GM19468 (cell line): Measurements from ENCODE around the gene AK8.

Experiments used
- ATAC-seq: cut with Tn5 transposase; IDR thresholded peaks from one replicate; pipeline ENCODE4 v1.9.1; 2021; ENCODE audit warnings: mild to moderate bottlenecking, moderate library complexity, moderate number of reproducible peaks; ENCODE audit not compliant: unreplicated experiment; ENCODE audit errors: extremely low read depth

Gene AK8

GRCh38 chr9:132752877-132753592, 125.0 kb downstream of the AK8 start:
- ATAC-seq: no peak

- ATAC-seq: no peak
Observed at GRCh38 chr9:132750668-132751067, 127.4 kb downstream of the AK8 start.

DNA sequence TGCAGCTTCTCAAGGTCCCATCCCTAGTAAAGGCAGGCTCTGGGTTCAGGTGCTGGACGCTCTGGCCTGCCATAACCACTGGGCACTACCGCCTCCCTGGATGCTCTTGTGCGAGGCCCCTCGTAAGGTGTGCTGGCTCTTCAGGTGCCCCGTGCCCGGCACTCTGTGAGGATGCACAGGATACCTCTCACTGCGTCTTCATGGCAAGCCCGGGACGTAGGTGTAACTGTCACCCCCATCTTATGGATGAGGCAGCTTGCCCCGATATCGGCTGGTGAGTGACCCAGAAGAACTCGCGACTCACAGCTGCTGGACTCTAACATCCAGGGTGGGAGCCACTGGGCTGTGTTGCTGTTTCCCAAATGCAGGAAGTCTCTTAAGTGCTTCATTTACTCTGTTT, 128.8 kb downstream of the AK8 start:
- no peak for ATAC-seq

- no peak for ATAC-seq
Observed at GRCh38 chr9:132748450-132748849, 129.6 kb downstream of the AK8 start.

DNA sequence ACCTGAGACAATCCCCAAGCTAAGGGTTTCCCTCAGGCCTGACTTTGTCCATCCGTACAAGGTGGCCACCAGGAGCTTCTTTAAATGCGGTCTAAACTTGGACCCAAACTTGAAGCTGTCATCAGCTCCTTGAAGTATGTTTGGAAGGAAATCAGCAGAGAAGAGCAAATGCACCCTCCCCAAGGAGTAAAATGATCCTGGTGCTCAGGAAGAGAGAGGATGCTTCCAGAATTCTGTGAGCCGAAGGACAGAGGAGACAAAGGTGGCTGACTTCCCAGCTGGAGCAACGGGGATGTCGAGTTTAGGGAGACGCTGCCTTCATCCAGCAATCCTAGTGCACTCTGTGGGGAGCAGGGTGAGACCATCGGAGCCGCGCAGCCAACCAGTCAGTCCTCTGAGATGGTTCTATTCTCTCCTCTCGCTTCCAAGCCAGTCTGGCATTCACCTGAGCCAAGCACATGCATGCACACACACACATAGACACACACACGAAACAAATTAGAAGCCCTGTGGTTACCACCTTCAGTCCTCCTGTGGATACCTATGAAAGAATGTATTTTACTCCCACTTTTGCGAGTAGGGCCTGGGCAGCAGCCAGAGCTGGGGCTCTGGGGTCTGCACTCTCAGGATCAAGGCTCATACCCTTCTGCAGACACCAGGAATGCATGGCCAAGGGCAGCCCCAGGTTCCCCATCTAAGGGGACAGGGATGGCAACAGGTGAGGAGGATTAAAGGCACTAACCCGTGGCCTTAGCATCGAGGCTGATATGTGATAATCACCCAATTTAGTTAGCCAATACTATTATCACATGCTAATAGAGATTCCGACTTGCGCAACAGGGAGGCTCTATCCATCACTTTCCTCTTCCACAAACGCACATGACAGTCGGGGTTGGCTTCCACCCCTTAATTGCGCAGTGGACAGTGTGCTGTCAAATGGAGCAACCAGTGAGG, 132.1 kb downstream of the AK8 start:
- ATAC-seq: no peak

DNA sequence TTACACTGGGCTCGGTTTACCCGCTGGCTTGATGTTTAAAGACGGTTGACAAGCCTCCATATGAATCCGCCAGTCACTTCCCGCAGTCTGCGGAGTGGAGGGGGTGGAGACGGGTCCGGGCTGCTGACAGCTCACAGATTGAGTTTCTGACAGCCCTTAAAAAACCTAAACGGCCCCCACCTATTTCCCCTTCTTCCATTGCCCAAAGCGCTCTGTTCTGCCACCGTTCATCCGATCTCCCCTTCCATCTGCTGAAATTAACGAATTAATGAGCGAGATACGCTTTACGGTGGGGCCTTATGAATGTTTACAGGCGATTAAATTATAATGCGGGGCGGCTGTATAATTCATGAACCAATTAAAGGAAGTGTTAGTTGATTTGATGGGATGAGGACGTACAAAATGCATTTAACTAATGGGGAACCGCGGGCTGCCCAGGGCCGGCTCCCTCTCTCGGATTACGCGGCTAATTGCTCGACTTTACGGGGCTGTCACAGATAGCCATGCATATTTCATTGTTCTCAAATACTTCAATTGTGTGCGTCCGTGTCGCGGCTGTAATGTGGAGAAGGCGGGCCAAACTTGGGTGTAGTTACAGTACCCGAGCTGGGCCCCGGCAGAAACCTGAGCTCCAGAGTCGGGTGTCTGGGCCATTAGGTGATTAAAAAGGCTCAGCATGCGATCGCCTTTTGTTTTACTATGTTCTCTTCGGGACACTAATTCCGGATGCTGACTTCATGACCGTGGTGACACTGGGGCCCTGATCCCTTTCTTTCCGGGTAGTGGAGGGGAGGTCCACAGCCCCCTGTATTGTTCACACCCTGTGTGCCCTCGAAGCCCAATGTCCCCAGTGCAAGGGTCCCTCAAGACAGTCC, 133.0 kb downstream of the AK8 start:
- ATAC-seq: no peak

DNA sequence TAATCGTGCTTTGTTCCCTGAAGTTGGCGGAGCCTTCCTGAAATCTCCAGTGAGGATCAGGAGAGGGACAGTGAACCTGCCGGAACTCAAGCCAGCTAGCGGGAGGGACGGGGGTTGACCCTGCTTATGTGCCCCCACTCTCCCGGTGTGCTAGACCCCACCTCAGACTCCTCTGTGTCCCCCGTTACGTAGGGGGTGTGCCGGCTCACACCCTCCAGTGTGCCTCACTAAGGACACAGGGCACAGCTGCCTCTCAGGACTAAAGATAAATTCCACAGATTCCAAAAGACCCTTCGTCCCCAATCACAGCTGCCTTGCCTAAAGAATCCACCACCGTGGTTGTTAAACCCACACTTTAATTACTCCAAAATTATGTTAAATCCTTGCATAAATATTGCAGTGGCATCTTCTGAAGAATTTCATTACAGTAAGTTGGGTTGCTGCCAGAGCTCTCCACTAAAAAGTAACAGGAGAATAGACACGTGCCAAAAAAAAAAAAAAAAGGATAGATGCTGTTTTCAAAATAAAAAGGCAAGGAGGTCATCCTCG, 134.1 kb downstream of the AK8 start:
- no peak for ATAC-seq

DNA sequence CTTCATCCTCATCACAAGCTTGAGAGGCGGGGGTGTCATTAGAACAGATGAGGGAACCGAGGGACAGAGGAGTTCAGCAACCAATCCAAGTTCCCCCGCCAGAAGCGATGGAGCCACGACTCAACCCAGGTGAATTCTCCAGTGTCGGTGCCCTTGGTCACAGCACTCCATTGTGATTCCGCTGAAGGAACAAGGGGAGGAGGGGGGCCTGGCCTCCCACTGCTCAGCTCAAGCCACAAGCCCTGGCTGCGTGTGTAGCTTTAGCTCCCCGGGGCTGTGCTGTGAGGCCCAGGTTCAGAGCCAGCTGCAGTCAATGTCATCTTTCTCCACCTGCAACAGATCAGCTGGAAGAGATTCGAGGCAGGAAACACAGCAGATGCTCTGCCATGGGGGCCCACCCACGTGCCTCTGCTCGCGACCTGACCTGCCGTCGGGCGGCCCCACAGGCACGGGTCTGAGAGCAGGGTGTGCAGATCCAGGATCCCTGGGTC, 135.2 kb downstream of the AK8 start:
- no peak for ATAC-seq

DNA sequence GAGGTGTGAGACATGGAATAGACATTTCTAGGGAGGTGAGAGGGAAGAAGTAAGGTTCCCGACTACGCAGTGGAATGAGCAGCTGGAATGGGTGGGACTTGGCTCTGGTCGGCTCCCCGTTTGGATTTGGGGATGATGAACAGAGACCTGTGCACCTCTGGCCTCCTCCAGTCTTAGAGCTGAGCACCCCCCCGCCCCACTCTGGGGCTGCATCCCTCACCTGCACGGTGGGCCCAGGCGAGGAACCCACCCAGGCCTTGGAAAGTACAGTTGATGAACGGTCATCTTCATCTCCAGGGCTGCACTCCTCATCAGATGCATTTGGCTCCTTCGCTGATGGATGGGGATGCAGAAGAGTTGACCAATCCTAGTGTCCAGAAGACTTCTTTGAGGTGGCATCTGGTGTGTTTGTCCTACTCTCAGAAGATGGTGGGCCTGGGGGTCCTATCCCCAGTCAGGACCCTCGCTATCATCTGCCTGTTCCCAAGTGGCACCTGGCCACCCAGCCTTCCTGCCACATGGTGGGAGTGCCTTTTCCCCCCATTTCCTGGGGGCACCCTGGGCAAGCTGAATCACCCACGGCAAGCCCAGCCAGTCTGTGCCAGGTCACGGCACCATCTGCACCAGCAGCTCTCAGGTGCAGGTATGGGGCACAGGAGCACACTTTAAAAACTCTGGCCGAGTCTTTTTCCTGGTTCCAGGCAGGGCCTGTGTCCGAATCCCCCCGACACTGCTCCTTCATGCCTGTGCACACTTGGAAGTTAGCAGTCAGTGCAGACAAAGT, 137.4 kb downstream of the AK8 start:
- no peak for ATAC-seq

DNA sequence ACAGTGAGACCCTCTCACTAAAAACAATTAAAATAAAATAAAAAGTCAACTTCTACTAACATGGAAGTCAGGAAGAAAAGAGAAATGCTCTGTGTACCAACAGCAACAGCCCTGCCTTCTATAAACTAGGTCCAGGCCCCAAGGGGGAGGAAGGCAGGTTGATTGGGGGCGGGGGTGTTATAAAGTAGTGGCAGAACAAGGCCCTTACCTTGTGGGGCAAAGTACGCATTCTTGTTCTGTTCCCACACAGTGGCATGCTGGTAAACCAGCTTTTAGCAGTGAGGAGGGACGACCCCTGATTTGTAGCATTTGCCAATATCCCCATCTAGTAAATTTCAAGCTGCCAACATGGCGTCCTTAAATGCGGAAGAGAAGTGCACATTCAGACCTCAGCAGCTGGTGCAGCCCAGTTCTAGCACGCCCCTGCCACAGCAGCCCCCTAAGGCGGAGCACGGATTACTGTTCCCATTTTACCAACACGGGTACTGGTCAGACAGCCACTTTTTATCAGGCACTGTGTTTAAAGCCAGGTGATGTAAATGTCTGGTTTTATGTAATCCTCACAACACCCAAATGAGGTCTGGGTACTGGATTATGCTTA, 138.3 kb downstream of the AK8 start:
- ATAC-seq: no peak

DNA sequence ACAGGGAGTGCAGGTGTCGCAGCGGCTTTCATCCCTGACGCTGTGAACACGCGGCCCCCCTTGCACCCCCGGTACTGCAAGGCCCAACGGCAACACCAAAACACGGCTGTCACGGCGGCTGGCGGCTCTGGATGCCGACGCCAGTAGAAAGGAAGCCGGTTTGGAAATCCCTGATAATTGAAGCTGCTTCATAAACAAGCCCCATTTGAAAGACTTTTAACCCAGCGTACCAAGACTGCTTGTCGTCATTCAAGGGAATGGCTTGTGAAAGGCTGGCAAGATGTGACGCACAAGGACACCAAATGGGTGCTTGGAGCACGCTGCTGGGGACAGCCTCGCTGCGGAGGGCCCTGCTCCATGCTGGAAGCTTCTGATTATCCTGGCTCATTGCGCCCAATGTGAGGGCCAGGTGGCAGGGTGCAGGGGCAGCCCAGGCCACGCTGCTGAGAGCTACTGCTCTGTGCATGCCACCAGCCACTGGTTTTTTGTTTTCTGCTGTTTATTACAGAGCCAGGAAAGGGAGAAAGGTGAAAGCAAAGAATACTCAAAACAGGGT, 144.7 kb downstream of the AK8 start:
- no peak for ATAC-seq

DNA sequence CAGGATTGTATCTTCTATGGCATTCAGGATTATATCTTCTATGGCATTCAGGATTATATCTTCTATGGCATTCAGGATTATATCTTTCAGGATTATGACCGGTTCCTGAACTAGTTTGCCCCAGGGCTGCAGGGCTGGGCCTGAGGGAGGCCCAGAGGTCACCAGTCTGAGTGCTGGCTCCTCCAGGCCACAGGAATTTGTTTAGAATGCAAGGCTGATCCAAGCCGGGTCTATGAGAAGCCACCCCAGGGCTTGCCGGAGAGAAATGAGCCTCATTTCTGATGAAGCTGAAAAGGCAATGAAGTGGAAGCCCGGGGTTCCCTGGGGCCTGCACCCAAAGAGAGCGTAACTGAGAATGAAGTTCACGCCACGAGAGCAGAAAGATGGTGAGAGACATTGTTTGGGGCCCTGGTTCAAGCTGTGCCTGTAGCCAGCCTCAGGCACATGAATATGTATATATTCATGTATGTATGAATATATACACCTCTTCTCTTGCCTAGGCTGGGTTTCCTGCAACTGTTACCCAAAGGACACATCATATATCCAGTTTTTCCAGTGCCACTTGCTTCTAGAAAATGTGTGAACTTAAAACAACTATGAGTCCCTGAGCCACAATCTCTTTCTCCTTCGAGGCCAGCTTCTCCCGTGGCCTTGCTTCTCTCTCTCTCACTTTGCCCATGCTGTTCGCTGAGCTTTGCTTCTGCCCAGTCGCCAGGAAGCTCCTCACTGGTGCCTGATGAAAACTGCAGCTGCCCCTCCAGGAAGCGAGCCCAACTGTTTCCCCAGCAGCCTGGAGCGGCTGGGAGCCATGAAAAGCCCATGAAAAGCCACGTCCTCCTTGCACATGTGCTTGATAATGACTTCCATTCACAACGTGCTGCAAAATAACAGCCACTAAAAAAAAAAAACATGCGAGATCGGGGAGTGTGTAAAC, 145.5 kb downstream of the AK8 start:
- ATAC-seq: no peak

DNA sequence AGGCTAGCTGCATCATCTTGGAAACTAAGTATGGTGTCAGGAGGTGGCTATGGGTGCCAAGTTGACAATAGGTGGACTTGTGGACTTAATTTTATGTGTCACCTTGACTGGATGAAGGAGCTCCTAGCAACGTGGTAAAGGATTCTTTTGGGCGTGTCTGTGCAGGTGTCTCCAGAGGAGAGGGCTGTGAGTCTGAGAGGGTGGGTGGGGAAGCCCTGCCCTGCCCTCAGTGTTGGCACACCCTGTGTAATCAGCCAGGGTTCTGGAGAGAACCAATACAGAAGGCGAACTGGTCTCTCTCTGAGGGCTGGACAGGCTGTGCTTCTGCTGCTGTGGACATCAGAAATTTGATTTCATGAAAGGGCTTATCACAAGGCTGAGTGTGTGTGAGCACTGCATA, 146.9 kb downstream of the AK8 start:
- ATAC-seq: no peak

DNA sequence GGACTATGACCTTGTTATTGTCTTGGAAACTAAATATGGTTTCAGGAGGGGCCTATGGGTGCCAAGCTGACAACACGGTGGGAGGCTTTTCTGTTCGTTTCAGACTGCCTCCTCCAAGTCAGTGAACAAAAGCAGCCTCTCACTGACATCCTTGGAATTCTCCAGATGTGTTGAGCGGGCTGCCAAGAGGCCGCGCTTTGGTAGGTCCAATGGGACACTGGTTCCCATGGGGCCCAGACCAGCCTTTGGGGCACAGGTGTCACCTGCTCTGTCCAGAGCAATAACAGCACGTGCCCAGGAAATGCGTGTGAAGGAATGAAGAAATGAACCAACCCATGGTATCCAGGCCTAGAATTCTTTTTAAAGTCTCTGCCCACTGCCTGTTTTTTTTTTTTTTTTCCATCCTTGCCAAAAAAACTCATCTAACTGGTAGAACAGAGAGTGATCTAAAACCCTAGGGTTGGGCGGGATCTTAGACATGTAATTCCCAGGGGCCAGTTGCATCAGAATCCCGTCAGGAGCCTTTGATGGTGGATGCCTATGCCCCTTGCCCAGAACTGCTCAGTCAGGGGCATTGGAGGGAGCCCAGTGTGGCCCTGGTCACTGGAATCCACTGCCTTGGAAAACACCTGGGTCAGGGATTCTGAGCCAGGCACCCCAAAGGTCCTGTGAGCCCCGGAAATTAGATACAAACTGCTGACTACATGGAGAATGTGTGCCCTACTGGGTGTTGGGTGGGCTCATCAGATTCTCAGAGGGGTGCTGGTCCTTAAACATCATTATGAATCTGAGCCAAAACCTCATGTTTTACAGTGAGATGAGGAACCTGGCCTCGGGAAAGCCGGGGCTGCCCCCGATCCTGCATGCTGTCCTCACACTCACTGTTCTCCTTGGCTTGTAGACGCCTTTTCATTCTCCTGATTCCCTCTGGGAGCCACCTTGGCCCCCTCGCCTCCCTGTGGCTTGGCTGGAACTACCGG, 147.7 kb downstream of the AK8 start:
- no peak for ATAC-seq

DNA sequence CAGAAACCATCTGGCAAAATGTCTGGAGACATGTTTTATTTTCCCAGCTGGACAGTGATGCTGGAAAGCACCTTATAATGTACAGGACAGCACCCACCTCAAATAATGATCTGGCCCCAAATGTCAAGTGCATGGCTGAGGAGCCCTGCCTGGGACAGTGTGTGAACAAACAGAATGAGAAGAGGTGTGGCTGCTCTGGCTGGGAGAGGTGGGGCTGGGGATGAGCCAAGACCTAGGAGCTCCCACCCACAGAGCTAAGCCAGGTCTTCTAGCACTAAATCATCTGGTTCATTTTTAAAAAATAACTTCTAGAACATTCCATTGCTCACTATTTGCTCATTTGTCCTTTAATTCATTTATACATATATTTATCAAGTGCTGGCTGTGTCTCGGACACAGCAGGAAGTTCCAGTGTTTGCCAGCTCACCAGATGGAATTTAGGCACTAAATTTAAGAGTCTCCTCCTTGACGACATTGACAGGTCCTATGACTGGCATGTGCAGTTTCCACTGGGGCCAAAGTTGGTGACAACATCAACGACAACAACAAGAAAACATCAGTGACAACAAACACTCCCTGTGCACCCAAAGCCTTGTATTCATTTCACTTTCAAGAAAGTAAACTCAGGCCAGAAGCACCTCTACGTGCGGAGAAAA, 148.7 kb downstream of the AK8 start:
- ATAC-seq: no peak

GRCh38 chr9:132728497-132728896, 149.6 kb downstream of the AK8 start:
- no peak for ATAC-seq
